HCT116 (cell line): Measurements from ENCODE around the gene ZNF561. TPM values are rescaled to one million over a fixed set of nuclear protein-coding genes. Genes with fewer than 3 reads are reported as not detected.

ENCODE experiments used
- ATAC-seq: fragments of 200-7000 bp; cut with Tn5 transposase; 2 replicates; pipeline ENCODE4 v1.9.1; 2020; ENCODE audit warnings: mild to moderate bottlenecking, moderate library complexity
- BruUV-seq: library from RNA; stranded (reverse); fragments of 400-500 nt; replicated peaks from 2 replicates; lab custom pipeline; 2021; lab: Mats Ljungman, UMichigan
- CTCF ChIA-PET: fragments of 300-600 bp; sonication (Branson Sonifier 250); formaldehyde crosslinking; loops from one replicate; lab custom pipeline; 2021; ENCODE audit warnings: antibody characterized with exemption; lab: Charles Lee
- POLR2A ChIA-PET: fragments of 300-600, 350-600 bp; sonication (Branson Sonifier 250); formaldehyde crosslinking; loops from one replicate; lab custom pipeline; 2021; ENCODE audit warnings: antibody characterized with exemption; lab: Charles Lee
- RAD21 ChIA-PET, 2 experiments: fragments of 300-600 bp; sonication (Branson Sonifier 250); formaldehyde crosslinking; loops; one replicate each; lab custom pipeline; 2023; ENCODE audit warnings: low total read pairs in 2 of 2; ENCODE audit not compliant: uncharacterized antibody in 2 of 2, unreplicated experiment in 2 of 2, low non-redundant PET in 1 of 2; lab: Charles Lee
- DNase-seq: peaks from one replicate; pipeline ENCODE4 v3.0.0-alpha.2; 2010; ENCODE audit warnings: low read depth, low spot score
- H2AFZ ChIP-seq: fragments of 200-600 bp; shearing (Covaris generic), sonication (generic); 2 replicates; pipeline ENCODE4 v1.6.1; 2017; ENCODE audit warnings: low read depth, mixed run types, mixed read lengths, antibody characterized with exemption, low read length; ENCODE audit not compliant: poor library complexity, severe bottlenecking
- H3K27ac ChIP-seq: 2 replicates; pipeline ENCODE4 v1.5.1; 2012; ENCODE audit warnings: low read depth, low read length
- H3K27me3 ChIP-seq: fragments of 200-600 bp; sonication (generic); 2 replicates; pipeline ENCODE4 v1.6.1; 2016; ENCODE audit warnings: mixed run types, low read length, mixed read lengths; ENCODE audit not compliant: insufficient read depth
- H3K36me3 ChIP-seq, 2 experiments: fragments of 200-500 bp in 1 of 2; fragments of 200-600 bp in 1 of 2; sonication (Bioruptor generic) in 1 of 2; sonication (generic) in 1 of 2; 2 replicates each; pipeline versions ENCODE4 v1.5.1 to v1.6.1; 2014 to 2016; ENCODE audit warnings: low read length in 2 of 2, inconsistent platforms in 1 of 2, mixed read lengths in 1 of 2, mixed run types in 1 of 2; ENCODE audit not compliant: insufficient read depth in 2 of 2, control insufficient read depth in 1 of 2
- H3K4me1 ChIP-seq, 2 experiments: fragments of 200-600 bp in 1 of 2; sonication (generic) in 1 of 2; 2 replicates each; pipeline versions ENCODE4 v1.5.1 to v1.6.1; 2012 to 2017; ENCODE audit warnings: low read length in 2 of 2, inconsistent platforms in 1 of 2, mild to moderate bottlenecking in 1 of 2, mixed read lengths in 1 of 2, mixed run types in 1 of 2, moderate library complexity in 1 of 2; ENCODE audit not compliant: insufficient read depth in 2 of 2, control insufficient read depth in 1 of 2
- H3K4me2 ChIP-seq: fragments of 200-600 bp; sonication (generic); 2 replicates; pipeline ENCODE4 v1.6.1; 2017; ENCODE audit warnings: mixed run types, low read length, mixed read lengths
- H3K4me3 ChIP-seq, 2 experiments: fragments of 200-600 bp in 1 of 2; sonication (generic) in 1 of 2; replicated peaks in 1 of 2; 2 replicates each; pipeline ENCODE4 v1.5.1; 2011 to 2016; ENCODE audit warnings: low read length in 2 of 2, control low read depth in 1 of 2, low read depth in 1 of 2, mild to moderate bottlenecking in 1 of 2, mixed read lengths in 1 of 2, mixed run types in 1 of 2
- H3K79me2 ChIP-seq: fragments of 200-600 bp; sonication (generic); 2 replicates; pipeline ENCODE4 v1.6.1; 2017; ENCODE audit warnings: mild to moderate bottlenecking, mixed run types, low read length, moderate library complexity, mixed read lengths; ENCODE audit not compliant: insufficient read depth
- H3K9ac ChIP-seq: fragments of 200-600 bp; sonication (generic); 2 replicates; pipeline ENCODE4 v1.6.1; 2016; ENCODE audit warnings: low read length, mixed read lengths
- H3K9me2 ChIP-seq: fragments of 200-600 bp; sonication (generic), shearing (Covaris generic); 2 replicates; pipeline ENCODE4 v1.6.1; 2017; ENCODE audit warnings: mixed run types, mild to moderate bottlenecking, moderate library complexity; ENCODE audit not compliant: insufficient read depth
- H3K9me3 ChIP-seq, 2 experiments: fragments of 200-500 bp in 1 of 2; fragments of 200-600 bp in 1 of 2; sonication (Bioruptor generic) in 1 of 2; sonication (generic) in 1 of 2; 2 replicates each; pipeline ENCODE4 v1.6.1; 2014 to 2017; ENCODE audit warnings: low read length in 2 of 2, mixed read lengths in 2 of 2, inconsistent platforms in 1 of 2, low read depth in 1 of 2, mild to moderate bottlenecking in 1 of 2, mixed run types in 1 of 2, moderate library complexity in 1 of 2; ENCODE audit not compliant: control insufficient read depth in 1 of 2, insufficient read depth in 1 of 2
- H4K20me1 ChIP-seq: fragments of 200-600 bp; sonication (generic), shearing (Covaris generic); 2 replicates; pipeline ENCODE4 v1.6.1; 2017; ENCODE audit warnings: mixed run types, mild to moderate bottlenecking, moderate library complexity; ENCODE audit not compliant: insufficient read depth
- CBX3 ChIP-seq: IDR thresholded peaks from 2 replicates; pipeline ENCODE4 v1.6.1; 2012; ENCODE audit warnings: low read depth
- CEBPB ChIP-seq: IDR thresholded peaks from 2 replicates; pipeline ENCODE4 v1.6.1; 2012; ENCODE audit warnings: low read depth
- EGR1 ChIP-seq: IDR thresholded peaks from 2 replicates; pipeline ENCODE4 v1.6.1; 2012; ENCODE audit warnings: low read depth
- ELF1 ChIP-seq: IDR thresholded peaks from 2 replicates; pipeline ENCODE4 v1.6.1; 2012; ENCODE audit warnings: low read depth, borderline replicate concordance
- EZH2 ChIP-seq: fragments of 200-600 bp; sonication (generic); IDR thresholded peaks from 2 replicates; pipeline ENCODE4 v1.6.1; 2017; ENCODE audit warnings: antibody characterized with exemption, mixed run types
- EZH2phosphoT487 ChIP-seq: fragments of 200-600 bp; IDR thresholded peaks from 2 replicates; pipeline ENCODE4 v1.6.1; 2018; ENCODE audit warnings: antibody characterized with exemption, borderline replicate concordance
- FOSL1 ChIP-seq: IDR thresholded peaks from 2 replicates; pipeline ENCODE4 v1.6.1; 2012; ENCODE audit warnings: low read depth
- JUND ChIP-seq: IDR thresholded peaks from 2 replicates; pipeline ENCODE4 v1.6.1; 2012
- POLR2A ChIP-seq: IDR thresholded peaks from 2 replicates; pipeline ENCODE4 v1.7.0; 2011; ENCODE audit warnings: borderline replicate concordance; ENCODE audit not compliant: insufficient read depth, insufficient read length; ENCODE audit errors: extremely low read depth
- POLR2AphosphoS5 ChIP-seq: IDR thresholded peaks from 2 replicates; pipeline ENCODE4 v1.6.1; 2011; ENCODE audit warnings: mild to moderate bottlenecking, low read depth, low read length, moderate library complexity
- RAD21 ChIP-seq: IDR thresholded peaks from 2 replicates; pipeline ENCODE4 v1.6.1; 2012; ENCODE audit warnings: low read depth, mild to moderate bottlenecking
- SIN3A ChIP-seq: IDR thresholded peaks from 2 replicates; pipeline ENCODE4 v1.6.1; 2012; ENCODE audit warnings: low read depth
- SP1 ChIP-seq: IDR thresholded peaks from 2 replicates; pipeline ENCODE4 v1.6.1; 2012; ENCODE audit warnings: low read depth
- SRF ChIP-seq: IDR thresholded peaks from 2 replicates; pipeline ENCODE4 v1.6.1; 2012; ENCODE audit warnings: low read depth
- intact Hi-C: fragments of 100-400 bp; cut with micrococcal nuclease; formaldehyde crosslinking; loops from 2 replicates; pipeline ENCODE4 v1.10.0; 2022
- total RNA-seq: library from RNA; stranded (reverse); gene quantifications from one replicate; pipeline ENCODE4 v1.2.1, GENCODE V29; 2021; ENCODE audit not compliant: unreplicated experiment
- TF ChIP-seq, protein P1 (sequence below): IDR thresholded peaks from 2 replicates; pipeline ENCODE4 v1.6.1; 2012
- TF ChIP-seq, protein P2 (sequence below): IDR thresholded peaks from 2 replicates; pipeline ENCODE4 v1.6.1; 2012
- TF ChIP-seq, protein P3 (sequence below): IDR thresholded peaks from 2 replicates; pipeline ENCODE4 v1.6.1; 2011; ENCODE audit warnings: mild to moderate bottlenecking, low read length, moderate library complexity; ENCODE audit not compliant: insufficient replicate concordance; ENCODE audit errors: extremely low read depth

The ZNF561 gene
- total RNA-seq, 1 experiment from 2014 or later, result 31.3 TPM

DNA sequence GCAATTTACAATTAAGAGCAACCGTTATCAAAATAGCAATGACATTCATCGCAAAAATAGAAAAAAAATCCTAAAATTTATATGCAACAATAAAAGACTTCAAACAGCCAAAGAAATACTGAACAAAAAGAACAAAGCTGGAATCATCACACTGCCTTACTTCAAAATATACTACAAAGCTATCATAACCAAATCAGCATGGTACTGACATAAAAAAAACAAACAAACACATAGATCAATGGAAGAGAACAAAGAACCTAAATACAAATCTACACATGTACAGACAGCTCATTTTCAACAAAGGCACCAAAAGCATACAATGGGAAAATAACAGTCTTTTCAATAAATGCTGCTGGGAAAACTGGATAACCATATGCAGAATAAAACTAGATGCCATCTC lies 47.5 kb upstream of the ZNF561 start:
- ChIA-PET CTCF (no interaction called here), POLR2A (no interaction called here), RAD21 (no interaction called here)
- peaks cover 0 to under 1% of the 10 kb centered on the region in 2 experiments; a peak in 1 of 4 replicates for H3K4me1 ChIP-seq
- H3K27me3 ChIP-seq, result no peaks in the 10 kb centered on the region
- peaks cover 39 to 40% of the 10 kb centered on the region in 2 experiments; a peak in 3 of 4 replicates for H3K9me3 ChIP-seq
- no peak overlapping the region for H3K4me2 ChIP-seq
- no peak overlapping the region for H3K9ac ChIP-seq
- no peak overlapping the region for H3K4me3 ChIP-seq
- H2AFZ ChIP-seq, result no peak overlapping the region
- intact Hi-C loops, result no loop called here
- H3K79me2 ChIP-seq, result peaks cover 100% of the 10 kb centered on the region
- TF ChIP-seq CEBPB (no peak), CBX3 (no peak), SP1 (no peak), FOSL1 (no peak), ELF1 (no peak), RAD21 (no peak), SRF (no peak), POLR2AphosphoS5 (no peak), EZH2phosphoT487 (no peak), EGR1 (no peak), POLR2A (no peak), JUND (no peak), SIN3A (no peak), EZH2 (no peak)
- TF ChIP-seq, protein P1, sequence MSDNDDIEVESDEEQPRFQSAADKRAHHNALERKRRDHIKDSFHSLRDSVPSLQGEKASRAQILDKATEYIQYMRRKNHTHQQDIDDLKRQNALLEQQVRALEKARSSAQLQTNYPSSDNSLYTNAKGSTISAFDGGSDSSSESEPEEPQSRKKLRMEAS, result no peak
- TF ChIP-seq, protein P2, sequence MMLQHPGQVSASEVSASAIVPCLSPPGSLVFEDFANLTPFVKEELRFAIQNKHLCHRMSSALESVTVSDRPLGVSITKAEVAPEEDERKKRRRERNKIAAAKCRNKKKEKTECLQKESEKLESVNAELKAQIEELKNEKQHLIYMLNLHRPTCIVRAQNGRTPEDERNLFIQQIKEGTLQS, result no peak
- TF ChIP-seq, protein P3, sequence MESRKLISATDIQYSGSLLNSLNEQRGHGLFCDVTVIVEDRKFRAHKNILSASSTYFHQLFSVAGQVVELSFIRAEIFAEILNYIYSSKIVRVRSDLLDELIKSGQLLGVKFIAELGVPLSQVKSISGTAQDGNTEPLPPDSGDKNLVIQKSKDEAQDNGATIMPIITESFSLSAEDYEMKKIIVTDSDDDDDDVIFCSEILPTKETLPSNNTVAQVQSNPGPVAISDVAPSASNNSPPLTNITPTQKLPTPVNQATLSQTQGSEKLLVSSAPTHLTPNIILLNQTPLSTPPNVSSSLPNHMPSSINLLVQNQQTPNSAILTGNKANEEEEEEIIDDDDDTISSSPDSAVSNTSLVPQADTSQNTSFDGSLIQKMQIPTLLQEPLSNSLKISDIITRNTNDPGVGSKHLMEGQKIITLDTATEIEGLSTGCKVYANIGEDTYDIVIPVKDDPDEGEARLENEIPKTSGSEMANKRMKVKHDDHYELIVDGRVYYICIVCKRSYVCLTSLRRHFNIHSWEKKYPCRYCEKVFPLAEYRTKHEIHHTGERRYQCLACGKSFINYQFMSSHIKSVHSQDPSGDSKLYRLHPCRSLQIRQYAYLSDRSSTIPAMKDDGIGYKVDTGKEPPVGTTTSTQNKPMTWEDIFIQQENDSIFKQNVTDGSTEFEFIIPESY, result no peak
- no peaks in the 10 kb centered on the region for H3K9me2 ChIP-seq
- DNase-seq, result no peak
- ATAC-seq, result no peak
- BruUV-seq, result no TSS peak
- no peaks in the 10 kb centered on the region for H4K20me1 ChIP-seq
- H3K36me3 ChIP-seq, result peaks cover 5 to 47% of the 10 kb centered on the region in 2 experiments; a peak in 3 of 4 replicates
- H3K27ac ChIP-seq, result no peak overlapping the region
